GM21526 (cell line): ENCODE results near the gene ROS1.
"Not testable (repeated sequence)": the region's sequence is repeated elsewhere in the genome, so short reads cannot be mapped to it uniquely, and the experiment has no call there.

Experiments
- ATAC-seq: cut with Tn5 transposase; IDR thresholded peaks from one replicate; pipeline ENCODE4 v1.9.1; 2021; ENCODE audit warnings: moderate library complexity; ENCODE audit not compliant: unreplicated experiment, low FRiP score

Gene ROS1

GRCh38 chr6:117270055-117270842, 155.5 kb downstream of the ROS1 start:
- no peak for ATAC-seq

GRCh38 chr6:117269638-117270054, 156.1 kb downstream of the ROS1 start:
- ATAC-seq = no peak

- ATAC-seq = no peak
Measured at GRCh38 chr6:117268924-117269323, 156.8 kb downstream of the ROS1 start.

- no peak for ATAC-seq
Measured at GRCh38 chr6:117267766-117268534, 157.8 kb downstream of the ROS1 start.

GRCh38 chr6:117267054-117267347, 158.7 kb downstream of the ROS1 start:
- no peak for ATAC-seq

- ATAC-seq = no peak
Measured at GRCh38 chr6:117266257-117267053, 159.3 kb downstream of the ROS1 start.

- ATAC-seq = no peak
Measured at GRCh38 chr6:117265410-117266256, 160.1 kb downstream of the ROS1 start, which contains the start of gene VGLL2. Gene VGLL2, plus strand, starts transcription at chr6:117265558. Its CDS starts 206 bp downstream, at chr6:117265764.

GRCh38 chr6:117264692-117265409, 160.9 kb downstream of the ROS1 start:
- no peak for ATAC-seq

- no peak for ATAC-seq
Measured at GRCh38 chr6:117264369-117264691, 161.4 kb downstream of the ROS1 start.

- no peak for ATAC-seq
Measured at GRCh38 chr6:117263353-117263927, 162.3 kb downstream of the ROS1 start.

- ATAC-seq = no peak
Measured at GRCh38 chr6:117262799-117263198, 162.9 kb downstream of the ROS1 start.

- ATAC-seq = no peak
Measured at GRCh38 chr6:117253785-117254184, 172.0 kb downstream of the ROS1 start.

- ATAC-seq = not testable (repeated sequence)
Measured at GRCh38 chr6:117244979-117245378, 180.8 kb downstream of the ROS1 start.

GRCh38 chr6:117244571-117244970, 181.2 kb downstream of the ROS1 start:
- ATAC-seq = not testable (repeated sequence)
